ENCODE measurements around the gene SIRPG.

DNA sequence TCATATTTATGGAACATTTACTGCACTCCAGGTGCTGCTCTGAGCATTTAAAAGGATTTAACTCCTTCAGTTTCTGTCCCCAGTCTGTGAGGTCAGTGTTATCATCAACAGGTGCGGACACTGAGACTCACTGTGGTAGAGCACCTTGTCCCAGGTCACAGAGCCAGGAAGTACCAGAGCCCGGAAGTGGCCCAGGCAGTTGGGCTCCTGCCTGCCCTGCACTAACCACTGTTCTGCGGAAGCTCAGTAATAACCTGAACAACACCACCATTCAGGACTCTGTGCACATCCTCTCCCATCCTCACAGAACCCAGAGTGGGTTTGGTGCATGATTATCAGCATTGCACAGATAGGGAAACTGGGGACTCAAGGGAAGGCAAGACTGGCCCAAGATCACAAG lies 16.8 kb upstream of the SIRPG start:
- TF ChIP-seq POLR2AphosphoS5 (IDR thresholded peaks at IDR 0.05; ENCODE audit: insufficient read depth in 1 of 2, low read depth in 1 of 2) (no peak), POLR2A (IDR thresholded peaks at IDR 0.05) (no peak)
- TF ChIP-seq, protein P1, sequence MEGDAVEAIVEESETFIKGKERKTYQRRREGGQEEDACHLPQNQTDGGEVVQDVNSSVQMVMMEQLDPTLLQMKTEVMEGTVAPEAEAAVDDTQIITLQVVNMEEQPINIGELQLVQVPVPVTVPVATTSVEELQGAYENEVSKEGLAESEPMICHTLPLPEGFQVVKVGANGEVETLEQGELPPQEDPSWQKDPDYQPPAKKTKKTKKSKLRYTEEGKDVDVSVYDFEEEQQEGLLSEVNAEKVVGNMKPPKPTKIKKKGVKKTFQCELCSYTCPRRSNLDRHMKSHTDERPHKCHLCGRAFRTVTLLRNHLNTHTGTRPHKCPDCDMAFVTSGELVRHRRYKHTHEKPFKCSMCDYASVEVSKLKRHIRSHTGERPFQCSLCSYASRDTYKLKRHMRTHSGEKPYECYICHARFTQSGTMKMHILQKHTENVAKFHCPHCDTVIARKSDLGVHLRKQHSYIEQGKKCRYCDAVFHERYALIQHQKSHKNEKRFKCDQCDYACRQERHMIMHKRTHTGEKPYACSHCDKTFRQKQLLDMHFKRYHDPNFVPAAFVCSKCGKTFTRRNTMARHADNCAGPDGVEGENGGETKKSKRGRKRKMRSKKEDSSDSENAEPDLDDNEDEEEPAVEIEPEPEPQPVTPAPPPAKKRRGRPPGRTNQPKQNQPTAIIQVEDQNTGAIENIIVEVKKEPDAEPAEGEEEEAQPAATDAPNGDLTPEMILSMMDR (IDR thresholded peaks at IDR 0.05), result no peak

Data from vagina (tissue), 2 donors.